Uterus (tissue), 2 donors: ENCODE results near the gene CCDC182.

ENCODE experiments used
- POLR2A ChIP-seq, 2 donors: fragments of 450-650 bp; IDR thresholded peaks; one replicate each; pipeline ENCODE4 v1.6.1; 2016; ENCODE audit warnings: antibody characterized with exemption in 2 of 2, mild to moderate bottlenecking in 1 of 2, moderate library complexity in 1 of 2
- TF ChIP-seq, protein P1 (sequence below), 4 experiments: fragments of 200-600 bp in 2 of 4; fragments of 450-650 bp in 2 of 4; sonication (generic) in 2 of 4; IDR thresholded peaks; one replicate each; pipeline ENCODE4 v1.5.1; 2016 to 2019; ENCODE audit warnings: antibody characterized with exemption in 4 of 4, mild to moderate bottlenecking in 2 of 4, moderate library complexity in 1 of 4

DNA sequence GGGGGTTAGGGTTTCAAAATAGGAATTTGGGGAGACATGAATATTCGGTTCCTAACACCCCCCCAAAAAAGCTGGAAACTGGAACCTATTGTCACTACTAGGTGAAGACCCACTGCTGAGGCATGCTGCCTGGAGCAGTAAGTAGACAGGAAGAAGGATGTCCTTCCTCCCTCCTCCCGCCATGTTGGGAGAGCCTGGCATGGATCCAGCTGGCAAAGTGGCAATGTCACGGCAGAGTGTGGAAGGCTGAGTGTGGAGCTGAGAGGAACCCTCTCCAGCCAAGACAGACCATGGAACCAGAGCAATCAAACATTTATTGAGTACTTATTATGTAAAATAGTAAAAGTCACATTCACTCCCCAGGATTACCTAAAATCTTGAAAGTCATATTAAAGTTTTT is 49.0 kb downstream of the CCDC182 start:
- TF ChIP-seq, protein P1, sequence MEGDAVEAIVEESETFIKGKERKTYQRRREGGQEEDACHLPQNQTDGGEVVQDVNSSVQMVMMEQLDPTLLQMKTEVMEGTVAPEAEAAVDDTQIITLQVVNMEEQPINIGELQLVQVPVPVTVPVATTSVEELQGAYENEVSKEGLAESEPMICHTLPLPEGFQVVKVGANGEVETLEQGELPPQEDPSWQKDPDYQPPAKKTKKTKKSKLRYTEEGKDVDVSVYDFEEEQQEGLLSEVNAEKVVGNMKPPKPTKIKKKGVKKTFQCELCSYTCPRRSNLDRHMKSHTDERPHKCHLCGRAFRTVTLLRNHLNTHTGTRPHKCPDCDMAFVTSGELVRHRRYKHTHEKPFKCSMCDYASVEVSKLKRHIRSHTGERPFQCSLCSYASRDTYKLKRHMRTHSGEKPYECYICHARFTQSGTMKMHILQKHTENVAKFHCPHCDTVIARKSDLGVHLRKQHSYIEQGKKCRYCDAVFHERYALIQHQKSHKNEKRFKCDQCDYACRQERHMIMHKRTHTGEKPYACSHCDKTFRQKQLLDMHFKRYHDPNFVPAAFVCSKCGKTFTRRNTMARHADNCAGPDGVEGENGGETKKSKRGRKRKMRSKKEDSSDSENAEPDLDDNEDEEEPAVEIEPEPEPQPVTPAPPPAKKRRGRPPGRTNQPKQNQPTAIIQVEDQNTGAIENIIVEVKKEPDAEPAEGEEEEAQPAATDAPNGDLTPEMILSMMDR (IDR thresholded peaks at IDR 0.05): no peak
- no peak for TF ChIP-seq POLR2A (IDR thresholded peaks at IDR 0.05)
